Muscle layer of duodenum (tissue), 2 donors: ENCODE data around the gene NIPBL.
"Not testable (repeated sequence)": the region's sequence is repeated elsewhere in the genome, so short reads cannot be mapped to it uniquely, and the experiment has no call there.

ENCODE experiments used
- H3K27ac ChIP-seq: one replicate; pipeline ENCODE4 v1.7.0; 2013; ENCODE audit warnings: mild to moderate bottlenecking, low read length
- H3K27me3 ChIP-seq: one replicate; pipeline ENCODE4 v1.7.0; 2013; ENCODE audit warnings: low read depth, mild to moderate bottlenecking, control low read depth, low read length
- H3K36me3 ChIP-seq, 2 donors: one replicate each; pipeline ENCODE4 v1.7.0; 2013; ENCODE audit warnings: low read length in 2 of 2, control low read depth in 1 of 2, mild to moderate bottlenecking in 1 of 2; ENCODE audit not compliant: insufficient read depth in 2 of 2, control insufficient read depth in 1 of 2
- H3K4me1 ChIP-seq, 2 donors: one replicate each; pipeline ENCODE4 v1.7.0; 2013; ENCODE audit warnings: low read length in 2 of 2, mild to moderate bottlenecking in 2 of 2, control low read depth in 1 of 2, moderate library complexity in 1 of 2; ENCODE audit not compliant: insufficient read depth in 2 of 2, control insufficient read depth in 1 of 2
- H3K4me3 ChIP-seq, 2 donors: one replicate each; pipeline ENCODE4 v1.7.0; 2013; ENCODE audit warnings: low read length in 2 of 2, low read depth in 1 of 2, mild to moderate bottlenecking in 1 of 2
- H3K9me3 ChIP-seq, 2 donors: one replicate each; pipeline ENCODE4 v1.7.0; 2013; ENCODE audit warnings: low read length in 2 of 2, control low read depth in 1 of 2, mild to moderate bottlenecking in 1 of 2; ENCODE audit not compliant: control insufficient read depth in 1 of 2
- donor health status: healthy.

NIPBL gene

GRCh38 chr5:36892085-36892830 is 15.7 kb downstream of the NIPBL start:
- H3K27me3 ChIP-seq, H3K36me3 ChIP-seq, H3K9me3 ChIP-seq, H3K4me1 ChIP-seq, H3K4me3 ChIP-seq, H3K27ac ChIP-seq: not testable (repeated sequence)

- Histone ChIP-seq H3K9me3 (no peaks in the 10 kb centered on the region), H3K4me1 (peaks cover 6 to 10% of the 10 kb centered on the region in 2 donors), H3K27me3 (no peaks in the 10 kb centered on the region), H3K36me3 (no peaks in the 10 kb centered on the region), H3K4me3 (no peak overlapping the region), H3K27ac (no peak overlapping the region)
These were observed 18.4 kb downstream of the NIPBL start for GRCh38 chr5:36894954-36895353.

- H3K27me3 ChIP-seq: no peaks in the 10 kb centered on the region
- peaks cover 12 to 18% of the 10 kb centered on the region in 2 donors for H3K4me1 ChIP-seq
- no peaks in the 10 kb centered on the region for H3K36me3 ChIP-seq
- H3K9me3 ChIP-seq: no peaks in the 10 kb centered on the region
- H3K4me3 ChIP-seq: no peak overlapping the region
- no peak overlapping the region for H3K27ac ChIP-seq
These were observed 19.9 kb downstream of the NIPBL start for GRCh38 chr5:36896476-36896875.

GRCh38 chr5:36897616-36898015 is 21.0 kb downstream of the NIPBL start:
- Histone ChIP-seq H3K4me1 (peaks cover 12 to 18% of the 10 kb centered on the region in 2 donors), H3K27ac (no peak overlapping the region), H3K9me3 (no peaks in the 10 kb centered on the region), H3K36me3 (no peaks in the 10 kb centered on the region), H3K4me3 (no peak overlapping the region), H3K27me3 (no peaks in the 10 kb centered on the region)

GRCh38 chr5:36899860-36900259 is 23.3 kb downstream of the NIPBL start:
- H3K27ac ChIP-seq: no peak overlapping the region
- H3K9me3 ChIP-seq: no peaks in the 10 kb centered on the region
- H3K4me3 ChIP-seq: no peak overlapping the region
- no peaks in the 10 kb centered on the region for H3K36me3 ChIP-seq
- peaks cover 12 to 17% of the 10 kb centered on the region in 2 donors for H3K4me1 ChIP-seq
- no peaks in the 10 kb centered on the region for H3K27me3 ChIP-seq

- Histone ChIP-seq H3K4me3 (no peak overlapping the region), H3K36me3 (no peaks in the 10 kb centered on the region), H3K4me1 (peaks cover 12 to 18% of the 10 kb centered on the region in 2 donors), H3K27me3 (no peaks in the 10 kb centered on the region), H3K9me3 (no peaks in the 10 kb centered on the region), H3K27ac (no peak overlapping the region)
These were observed 23.7 kb downstream of the NIPBL start for GRCh38 chr5:36900283-36900682.

- not testable (repeated sequence) for H3K4me3 ChIP-seq, H3K27ac ChIP-seq, H3K9me3 ChIP-seq, H3K27me3 ChIP-seq, H3K36me3 ChIP-seq
- peaks cover 12 to 18% of the 10 kb centered on the region in 2 donors for H3K4me1 ChIP-seq
These were observed 24.5 kb downstream of the NIPBL start for GRCh38 chr5:36901077-36901476.

- Histone ChIP-seq H3K9me3 (no peaks in the 10 kb centered on the region), H3K4me3 (no peak overlapping the region), H3K4me1 (peaks cover 12 to 18% of the 10 kb centered on the region in 2 donors), H3K36me3 (no peaks in the 10 kb centered on the region), H3K27ac (no peak overlapping the region), H3K27me3 (no peaks in the 10 kb centered on the region)
These were observed 25.3 kb downstream of the NIPBL start for GRCh38 chr5:36901856-36902255.

GRCh38 chr5:36902353-36902752 is 25.8 kb downstream of the NIPBL start:
- Histone ChIP-seq H3K27me3 (no peaks in the 10 kb centered on the region), H3K4me3 (no peak overlapping the region), H3K4me1 (peaks cover 10 to 18% of the 10 kb centered on the region in 2 donors), H3K27ac (no peak overlapping the region), H3K36me3 (no peaks in the 10 kb centered on the region), H3K9me3 (no peaks in the 10 kb centered on the region)

- Histone ChIP-seq H3K27ac (no peak overlapping the region), H3K4me1 (peaks cover 6 to 22% of the 10 kb centered on the region in 2 donors), H3K9me3 (no peaks in the 10 kb centered on the region)
These were observed 28.1 kb downstream of the NIPBL start for GRCh38 chr5:36904677-36905076.

GRCh38 chr5:36908544-36909260 is 32.1 kb downstream of the NIPBL start:
- Histone ChIP-seq H3K4me3 (no peak overlapping the region), H3K27ac (no peak overlapping the region), H3K36me3 (no peaks in the 10 kb centered on the region), H3K9me3 (no peaks in the 10 kb centered on the region), H3K27me3 (no peaks in the 10 kb centered on the region), H3K4me1 (peaks cover 0 to 25% of the 10 kb centered on the region in 2 donors)

More at GRCh38 chr5:36904677-36905076, 28.1 kb downstream of the NIPBL start:
- Histone ChIP-seq H3K27me3 (no peaks in the 10 kb centered on the region), H3K36me3 (no peaks in the 10 kb centered on the region), H3K4me3 (no peak overlapping the region)
